ENCODE data around the gene SV2B. TPM values are rescaled to one million over a fixed set of nuclear protein-coding genes. Genes with fewer than 3 reads are reported as not detected.

The SV2B gene
- total RNA-seq, 1 experiment from 2014 or later, result not detected

DNA sequence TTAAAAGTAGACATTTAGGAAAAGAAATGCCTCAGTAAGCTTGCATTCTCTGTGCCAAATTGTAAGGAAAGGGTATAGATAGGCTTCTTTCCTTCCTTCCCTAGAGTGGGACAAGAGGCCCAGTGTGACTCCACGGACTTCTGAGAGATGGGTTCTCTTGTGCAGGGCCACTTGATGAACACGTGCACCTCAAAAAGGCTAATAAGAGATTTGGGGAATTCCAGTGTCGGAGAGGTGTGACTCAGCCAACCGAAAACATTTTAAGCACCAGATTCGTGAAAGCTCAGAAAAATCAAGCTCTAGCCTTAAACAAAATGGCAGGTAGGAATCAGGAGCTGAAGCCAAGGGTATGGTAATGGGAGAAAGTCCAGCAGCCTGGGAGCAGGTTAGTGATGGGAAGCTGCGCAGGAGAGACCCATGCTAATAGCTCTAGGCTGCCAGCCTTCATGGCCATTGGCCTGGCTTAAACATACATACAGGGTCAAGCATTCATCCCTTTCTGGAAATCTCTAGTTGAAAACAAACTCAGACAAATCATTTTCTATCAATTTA, 56.2 kb downstream of the SV2B start:
- Histone ChIP-seq H3K4ac (ENCODE audit: low read depth, low read length) (no peak overlapping the region), H3K23me2 (ENCODE audit: insufficient read length, low read depth, low read length, poor library complexity, severe bottlenecking) (no peaks in the 10 kb centered on the region), H2AFZ (ENCODE audit: low read length) (no peak overlapping the region), H2BK12ac (ENCODE audit: insufficient read length, low read depth, low read length) (no peak overlapping the region), H3K4me2 (ENCODE audit: insufficient read depth, insufficient read length, low read length) (no peak overlapping the region), H3K56ac (ENCODE audit: insufficient read length, low read depth, low read length) (no peak overlapping the region), H4K5ac (ENCODE audit: insufficient read length, low read depth, low read length) (no peak overlapping the region), H3T11ph (ENCODE audit: low read length) (no peak overlapping the region), H3K18ac (ENCODE audit: insufficient read length, low read depth, low read length) (no peak overlapping the region), H3K79me2 (ENCODE audit: insufficient read depth, low read length) (no peaks in the 10 kb centered on the region), H3K14ac (ENCODE audit: insufficient read depth, low read length) (no peak overlapping the region), H4K91ac (ENCODE audit: insufficient read length, low read depth, low read length) (no peak overlapping the region), H3K9me3 (ENCODE audit: control insufficient read depth, low read depth, low read length) (no peaks in the 10 kb centered on the region), H3K9ac (ENCODE audit: extremely low read depth, insufficient read length, low read length) (no peak overlapping the region), H3K79me1 (ENCODE audit: insufficient read depth, low read depth, low read length, poor library complexity, severe bottlenecking) (no peaks in the 10 kb centered on the region), H2BK15ac (ENCODE audit: low read depth, low read length) (no peak overlapping the region), H2BK20ac (ENCODE audit: low read depth, low read length, poor library complexity, severe bottlenecking) (no peak overlapping the region), H2BK120ac (ENCODE audit: low read depth, low read length, poor library complexity, severe bottlenecking) (no peak overlapping the region), H2BK5ac (ENCODE audit: insufficient read length, low read length) (no peak overlapping the region), H3K27ac (ENCODE audit: insufficient read length, low read depth, low read length) (no peak overlapping the region), H4K8ac (replicated peaks; ENCODE audit: insufficient read length, low read depth, low read length) (no peak overlapping the region), H2AK5ac (ENCODE audit: insufficient read length, low read length) (no peak overlapping the region), H3K27me3 (ENCODE audit: insufficient read depth, low read length) (no peaks in the 10 kb centered on the region), H3K23ac (ENCODE audit: insufficient read length, low read depth, low read length) (no peak overlapping the region), H3K4me1 (ENCODE audit: insufficient read depth, low read length) (no peaks in the 10 kb centered on the region), H4K20me1 (ENCODE audit: control insufficient read depth, insufficient read depth, insufficient read length) (no peaks in the 10 kb centered on the region)
- Mint-ChIP-seq H3K4me1 (peaks cover 7 to 17% of the 10 kb centered on the region in 2 experiments), H3K4me3 (no peak overlapping the region), H3K9me3 (no peaks in the 10 kb centered on the region; a peak in 1 of 5 replicates), H3K27me3 (ENCODE audit: low read depth) (peaks cover 10% of the 10 kb centered on the region), H3K27ac (no peak overlapping the region), H3K36me3 (ENCODE audit: insufficient read depth in 1 of 3, low read depth in 3 of 3) (no peaks in the 10 kb centered on the region)
- no CpG with 5 or more reads among the region's 6 CpGs for WGBS (ENCODE audit: extremely low coverage, insufficient read length, low lambda C conversion rate)
- TF ChIP-seq, protein P1, sequence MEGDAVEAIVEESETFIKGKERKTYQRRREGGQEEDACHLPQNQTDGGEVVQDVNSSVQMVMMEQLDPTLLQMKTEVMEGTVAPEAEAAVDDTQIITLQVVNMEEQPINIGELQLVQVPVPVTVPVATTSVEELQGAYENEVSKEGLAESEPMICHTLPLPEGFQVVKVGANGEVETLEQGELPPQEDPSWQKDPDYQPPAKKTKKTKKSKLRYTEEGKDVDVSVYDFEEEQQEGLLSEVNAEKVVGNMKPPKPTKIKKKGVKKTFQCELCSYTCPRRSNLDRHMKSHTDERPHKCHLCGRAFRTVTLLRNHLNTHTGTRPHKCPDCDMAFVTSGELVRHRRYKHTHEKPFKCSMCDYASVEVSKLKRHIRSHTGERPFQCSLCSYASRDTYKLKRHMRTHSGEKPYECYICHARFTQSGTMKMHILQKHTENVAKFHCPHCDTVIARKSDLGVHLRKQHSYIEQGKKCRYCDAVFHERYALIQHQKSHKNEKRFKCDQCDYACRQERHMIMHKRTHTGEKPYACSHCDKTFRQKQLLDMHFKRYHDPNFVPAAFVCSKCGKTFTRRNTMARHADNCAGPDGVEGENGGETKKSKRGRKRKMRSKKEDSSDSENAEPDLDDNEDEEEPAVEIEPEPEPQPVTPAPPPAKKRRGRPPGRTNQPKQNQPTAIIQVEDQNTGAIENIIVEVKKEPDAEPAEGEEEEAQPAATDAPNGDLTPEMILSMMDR (conservative IDR thresholded peaks at IDR 0.05), result no peak
- DNase-seq, result no peak

Data from H9 (cell line).